ENCODE data around the gene EXOSC3. TPM values are rescaled to one million over a fixed set of nuclear protein-coding genes. Genes with fewer than 3 reads are reported as not detected.
A peak's percentile ranks its signal among the peaks of the same experiment; 100 is the strongest.
"Not testable (repeated sequence)": the region's sequence is repeated elsewhere in the genome, so short reads cannot be mapped to it uniquely, and the experiment has no call there.

The EXOSC3 gene
- total and polyA plus RNA-seq, 10 donors = 16.2 to 55.3 (median 41.5) TPM

GRCh38 chr9:37758747-37759146 lies 26.1 kb downstream of the EXOSC3 start:
- WGBS, 5 donors = 87 to 97% (median 93%) methylated on average over 3 of the region's 3 CpGs
- peaks cover 8 to 24% (median 15%) of the 10 kb centered on the region in 6 donors for H3K4me1 ChIP-seq
- H3K9me3 ChIP-seq = no peaks in the 10 kb centered on the region
- DNase-seq = no peak
- intact Hi-C loops (cut with DNase I; ENCODE audit: low total_unique reads) = no loop called here
- TF ChIP-seq POLR2AphosphoS5 (IDR thresholded peaks at IDR 0.05) (no peak), CTCF (IDR thresholded peaks at IDR 0.05 in 8 of 11, conservative IDR thresholded peaks at IDR 0.05 in 3 of 11) (no peak), POLR2A (IDR thresholded peaks at IDR 0.05) (no peak)
- H3K4me3 ChIP-seq = no peak overlapping the region
- no peak overlapping the region for H3K27ac ChIP-seq
- no peaks in the 10 kb centered on the region for H3K27me3 ChIP-seq (replicated peaks in 1 of 7)
- H3K36me3 ChIP-seq = peaks cover 0 to 33% (median 2%) of the 10 kb centered on the region in 6 donors

- intact Hi-C loops (cut with DNase I; ENCODE audit: low total_unique reads) = no loop called here
- Histone ChIP-seq H3K27me3 (replicated peaks in 1 of 7) (no peaks in the 10 kb centered on the region), H3K4me3 (peak within 1 kb of the TSS; percentile 62 to 92 (median 73)), H3K4me1 (peaks cover 13 to 32% (median 20%) of the 10 kb centered on the region in 6 donors), H3K36me3 (peaks cover 0 to 13% (median 0%) of the 10 kb centered on the region in 6 donors), H3K27ac (peak within 1 kb of the TSS; percentile 87 to 93 (median 89)), H3K9me3 (no peaks in the 10 kb centered on the region)
- TF ChIP-seq POLR2AphosphoS5 (IDR thresholded peaks at IDR 0.05) (peak; percentile 48 to 74 (median 74)), POLR2A (IDR thresholded peaks at IDR 0.05) (no peak), CTCF (IDR thresholded peaks at IDR 0.05 in 8 of 11, conservative IDR thresholded peaks at IDR 0.05 in 3 of 11) (peak in 3 of 11 experiments; percentile 13 to 25 (median 21))
- DNase-seq = peak; percentile 91
- 3 to 9% (median 3%) methylated on average over 12 to 40 of the region's 40 CpGs for WGBS, 5 donors
Observed at GRCh38 chr9:37753489-37754190, 31.2 kb downstream of the EXOSC3 start, which contains the start of gene TRMT10B. TSS of gene TRMT10B (plus strand) at chr9:37753805. CDS start at chr9:37761932, 8,127 bp downstream.

- intact Hi-C loops (cut with DNase I; ENCODE audit: low total_unique reads) = no loop called here
- TF ChIP-seq CTCF (IDR thresholded peaks at IDR 0.05 in 8 of 11, conservative IDR thresholded peaks at IDR 0.05 in 3 of 11) (no peak), POLR2A (IDR thresholded peaks at IDR 0.05) (no peak), POLR2AphosphoS5 (IDR thresholded peaks at IDR 0.05) (no peak)
- no peaks in the 10 kb centered on the region for H3K27me3 ChIP-seq (replicated peaks in 1 of 7)
- no peak for DNase-seq
- peaks cover 13 to 32% (median 20%) of the 10 kb centered on the region in 6 donors for H3K4me1 ChIP-seq
- no peaks in the 10 kb centered on the region for H3K9me3 ChIP-seq
- H3K27ac ChIP-seq = peak overlapping the region in 7 of 8 donors; percentile 87 to 93 (median 90)
- WGBS, 5 donors = 90 to 93% (median 92%) methylated on average over 29 of the region's 29 CpGs
- peak overlapping the region; percentile 62 to 92 (median 73) for H3K4me3 ChIP-seq
- H3K36me3 ChIP-seq = peaks cover 0 to 9% (median 0%) of the 10 kb centered on the region in 6 donors
Observed at GRCh38 chr9:37752642-37753488, 32.0 kb downstream of the EXOSC3 start.

- H3K27ac ChIP-seq; H3K4me3 ChIP-seq; DNase-seq; intact Hi-C loops (cut with DNase I; ENCODE audit: low total_unique reads); H3K9me3 ChIP-seq; H3K27me3 ChIP-seq (replicated peaks in 1 of 7); H3K36me3 ChIP-seq: not testable (repeated sequence)
- peaks cover 13 to 36% (median 20%) of the 10 kb centered on the region in 6 donors for H3K4me1 ChIP-seq
- 88 to 100% (median 97%) methylated on average over 6 to 13 of the region's 13 CpGs for WGBS, 5 donors
Observed at GRCh38 chr9:37752112-37752511, 32.8 kb downstream of the EXOSC3 start.

- DNase-seq; H3K27ac ChIP-seq; H3K4me3 ChIP-seq; H3K27me3 ChIP-seq (replicated peaks in 1 of 7); intact Hi-C loops (cut with DNase I; ENCODE audit: low total_unique reads); H3K9me3 ChIP-seq; H3K36me3 ChIP-seq: not testable (repeated sequence)
- 91 to 97% (median 93%) methylated on average over 12 to 30 of the region's 30 CpGs for WGBS, 5 donors
- peaks cover 13 to 36% (median 20%) of the 10 kb centered on the region in 6 donors for H3K4me1 ChIP-seq
Observed at GRCh38 chr9:37751704-37752103, 33.2 kb downstream of the EXOSC3 start.
